Mesenchymal stem cell (in vitro differentiated cells and primary cell): Measurements from ENCODE around the gene PCDHB13.
"Not testable (repeated sequence)": the region's sequence is repeated elsewhere in the genome, so short reads cannot be mapped to it uniquely, and the experiment has no call there.

Experiments
- DNase-seq: peaks from one replicate; pipeline ENCODE4 v3.0.0-alpha.2; 2013
- H2AFZ ChIP-seq: one replicate; pipeline ENCODE4 v1.6.1; 2013; ENCODE audit warnings: low read depth, mild to moderate bottlenecking, control low read depth, inconsistent platforms, low read length, moderate library complexity
- H2AK5ac ChIP-seq: 2 replicates; pipeline ENCODE4 v1.6.1; 2013; ENCODE audit warnings: low read length, moderate library complexity, mild to moderate bottlenecking, inconsistent platforms; ENCODE audit not compliant: severe bottlenecking
- H2BK120ac ChIP-seq: one replicate; pipeline ENCODE4 v1.6.1; 2013; ENCODE audit warnings: low read depth, mild to moderate bottlenecking, inconsistent platforms, low read length, moderate library complexity
- H2BK12ac ChIP-seq, 2 experiments: one replicate each; pipeline ENCODE4 v1.6.1; 2013; ENCODE audit warnings: inconsistent platforms in 2 of 2, low read length in 2 of 2, mild to moderate bottlenecking in 2 of 2, moderate library complexity in 2 of 2, control low read depth in 1 of 2
- H2BK15ac ChIP-seq: one replicate; pipeline ENCODE4 v1.6.1; 2013; ENCODE audit warnings: mild to moderate bottlenecking, low read depth, inconsistent platforms; ENCODE audit not compliant: poor library complexity, severe bottlenecking
- H2BK5ac ChIP-seq: 2 replicates; pipeline ENCODE4 v1.6.1; 2013; ENCODE audit warnings: low read depth, mild to moderate bottlenecking, low read length, control low read depth, inconsistent platforms; ENCODE audit not compliant: poor library complexity, severe bottlenecking
- H3K14ac ChIP-seq, 2 experiments: one replicate each; pipeline ENCODE4 v1.6.1; 2013; ENCODE audit warnings: inconsistent platforms in 2 of 2, low read length in 2 of 2, control low read depth in 1 of 2, mild to moderate bottlenecking in 1 of 2, moderate library complexity in 1 of 2
- H3K18ac ChIP-seq, 2 experiments: one replicate each; pipeline ENCODE4 v1.6.1; 2013; ENCODE audit warnings: inconsistent platforms in 2 of 2, low read length in 2 of 2, control low read depth in 1 of 2, low read depth in 1 of 2, mild to moderate bottlenecking in 1 of 2
- H3K23ac ChIP-seq, 2 experiments: one replicate each; pipeline ENCODE4 v1.6.1; 2013; ENCODE audit warnings: inconsistent platforms in 2 of 2, low read length in 2 of 2, mild to moderate bottlenecking in 2 of 2, moderate library complexity in 2 of 2, control low read depth in 1 of 2
- H3K27ac ChIP-seq: 2 replicates; pipeline ENCODE4 v1.5.1; 2013; ENCODE audit warnings: mild to moderate bottlenecking, moderate library complexity, low read length, control low read depth, inconsistent platforms; ENCODE audit not compliant: poor library complexity, severe bottlenecking
- H3K27me3 ChIP-seq, 2 experiments: 2 replicates each; pipeline versions ENCODE4 v1.6.1 to v1.7.0; 2013; ENCODE audit warnings: low read length in 2 of 2, mild to moderate bottlenecking in 2 of 2, moderate library complexity in 2 of 2, control low read depth in 1 of 2, inconsistent platforms in 1 of 2; ENCODE audit not compliant: control insufficient read depth in 1 of 2, insufficient read depth in 1 of 2
- H3K36me3 ChIP-seq, 2 experiments: 2 replicates each; pipeline versions ENCODE4 v1.6.1 to v1.7.0; 2013; ENCODE audit warnings: low read length in 2 of 2, control low read depth in 1 of 2, inconsistent platforms in 1 of 2, low read depth in 1 of 2, mild to moderate bottlenecking in 1 of 2; ENCODE audit not compliant: insufficient read depth in 2 of 2, control insufficient read depth in 1 of 2
- H3K4ac ChIP-seq, 2 experiments: one replicate each; pipeline ENCODE4 v1.6.1; 2013; ENCODE audit warnings: inconsistent platforms in 2 of 2, low read length in 2 of 2, mild to moderate bottlenecking in 2 of 2, moderate library complexity in 2 of 2, control low read depth in 1 of 2, low read depth in 1 of 2
- H3K4me1 ChIP-seq: 2 replicates; pipeline ENCODE4 v1.6.1; 2013; ENCODE audit warnings: low read depth, low read length, control low read depth; ENCODE audit not compliant: control insufficient read depth, insufficient read depth
- H3K4me2 ChIP-seq: 2 replicates; pipeline ENCODE4 v1.6.1; 2013; ENCODE audit warnings: low read length, mild to moderate bottlenecking, inconsistent platforms; ENCODE audit not compliant: poor library complexity, severe bottlenecking
- H3K4me3 ChIP-seq, 2 experiments: 2 replicates each; pipeline versions ENCODE4 v1.5.1 to v1.7.0; 2013; ENCODE audit warnings: low read length in 2 of 2, mild to moderate bottlenecking in 2 of 2, control low read depth in 1 of 2, low read depth in 1 of 2; ENCODE audit not compliant: insufficient read depth in 1 of 2
- H3K79me1 ChIP-seq: replicated peaks from 2 replicates; pipeline ENCODE4 v1.6.1; 2013; ENCODE audit warnings: mild to moderate bottlenecking, control low read depth, low read length, inconsistent platforms; ENCODE audit not compliant: poor library complexity, severe bottlenecking
- H3K9ac ChIP-seq: 2 replicates; pipeline ENCODE4 v1.7.0; 2013; ENCODE audit warnings: mild to moderate bottlenecking, low read length, moderate library complexity
- H3K9me3 ChIP-seq: 2 replicates; pipeline ENCODE4 v1.7.0; 2013; ENCODE audit warnings: mild to moderate bottlenecking, low read length; ENCODE audit not compliant: control insufficient read depth
- H4K8ac ChIP-seq: one replicate; pipeline ENCODE4 v1.6.1; 2013; ENCODE audit warnings: inconsistent platforms, mild to moderate bottlenecking, low read length, moderate library complexity
- H4K91ac ChIP-seq: one replicate; pipeline ENCODE4 v1.6.1; 2013; ENCODE audit warnings: mild to moderate bottlenecking, low read length, inconsistent platforms
- WGBS: methylation state at CpG from one replicate; pipeline ENCODE4 v1.1.7; 2013; ENCODE audit warnings: mixed read lengths; 5-methylcytosine and 5-hydroxymethylcytosine counted together

PCDHB13 gene

DNA sequence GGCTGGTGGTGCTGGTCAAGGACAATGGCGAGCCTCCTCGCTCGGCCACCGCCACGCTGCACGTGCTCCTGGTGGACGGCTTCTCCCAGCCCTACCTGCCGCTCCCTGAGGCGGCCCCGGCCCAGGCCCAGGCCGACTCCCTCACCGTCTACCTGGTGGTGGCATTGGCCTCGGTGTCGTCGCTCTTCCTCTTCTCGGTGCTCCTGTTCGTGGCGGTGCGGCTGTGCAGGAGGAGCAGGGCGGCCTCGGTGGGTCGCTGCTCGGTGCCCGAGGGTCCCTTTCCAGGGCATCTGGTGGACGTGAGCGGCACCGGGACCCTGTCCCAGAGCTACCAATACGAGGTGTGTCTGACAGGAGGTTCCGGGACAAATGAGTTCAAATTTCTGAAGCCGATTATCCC, 11.7 kb downstream of the PCDHB13 start:
- not testable (repeated sequence) for H2BK5ac ChIP-seq, H3K23ac ChIP-seq, H3K4me3 ChIP-seq, H3K27me3 ChIP-seq, H2BK15ac ChIP-seq, H3K27ac ChIP-seq, DNase-seq, H3K4me1 ChIP-seq, H2BK12ac ChIP-seq, H3K9ac ChIP-seq, H3K36me3 ChIP-seq, H2AFZ ChIP-seq, H2AK5ac ChIP-seq, H3K14ac ChIP-seq, H3K4me2 ChIP-seq, H3K18ac ChIP-seq, H4K91ac ChIP-seq, H2BK120ac ChIP-seq, H3K4ac ChIP-seq, H3K79me1 ChIP-seq, H4K8ac ChIP-seq
- WGBS: 92% methylated on average over 15 of the region's 30 CpGs
- peaks cover 79% of the 10 kb centered on the region for H3K9me3 ChIP-seq

- Histone ChIP-seq H3K4me3 (peak overlapping the region in 1 of 2 experiments; percentile 52), H2BK120ac (no peak overlapping the region), H3K9ac (no peak overlapping the region), H3K18ac (no peak overlapping the region), H4K91ac (no peak overlapping the region), H3K27ac (no peak overlapping the region), H3K27me3 (no peaks in the 10 kb centered on the region), H2BK5ac (no peak overlapping the region), H3K14ac (no peak overlapping the region), H2BK15ac (no peak overlapping the region), H2AK5ac (no peak overlapping the region), H3K9me3 (peaks cover 86% of the 10 kb centered on the region), H3K4ac (no peak overlapping the region), H4K8ac (no peak overlapping the region), H3K4me1 (no peaks in the 10 kb centered on the region), H3K4me2 (no peak overlapping the region), H3K23ac (no peak overlapping the region), H3K79me1 (peaks cover 1% of the 10 kb centered on the region), H2BK12ac (no peak overlapping the region), H3K36me3 (no peaks in the 10 kb centered on the region), H2AFZ (no peak overlapping the region)
- WGBS: 61% methylated on average over 14 of the region's 15 CpGs
- no peak for DNase-seq
Measured at GRCh38 chr5:141234109-141234667, 20.5 kb downstream of the PCDHB13 start.

DNA sequence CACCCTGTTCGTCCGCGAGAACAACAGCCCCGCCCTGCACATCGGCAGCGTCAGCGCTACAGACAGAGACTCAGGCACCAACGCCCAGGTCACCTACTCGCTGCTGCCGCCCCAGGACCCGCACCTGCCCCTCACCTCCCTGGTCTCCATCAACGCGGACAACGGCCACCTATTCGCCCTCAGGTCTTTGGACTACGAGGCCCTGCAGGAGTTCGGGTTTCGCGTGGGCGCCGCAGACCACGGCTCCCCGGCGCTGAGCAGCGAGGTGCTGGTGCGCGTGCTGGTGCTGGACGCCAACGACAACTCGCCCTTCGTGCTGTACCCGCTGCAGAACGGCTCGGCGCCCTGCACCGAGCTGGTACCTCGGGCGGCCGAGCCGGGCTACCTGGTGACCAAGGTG, 22.2 kb downstream of the PCDHB13 start:
- 94% methylated on average over 40 of the region's 40 CpGs for WGBS
- not testable (repeated sequence) for H2BK120ac ChIP-seq, H3K9ac ChIP-seq

DNA sequence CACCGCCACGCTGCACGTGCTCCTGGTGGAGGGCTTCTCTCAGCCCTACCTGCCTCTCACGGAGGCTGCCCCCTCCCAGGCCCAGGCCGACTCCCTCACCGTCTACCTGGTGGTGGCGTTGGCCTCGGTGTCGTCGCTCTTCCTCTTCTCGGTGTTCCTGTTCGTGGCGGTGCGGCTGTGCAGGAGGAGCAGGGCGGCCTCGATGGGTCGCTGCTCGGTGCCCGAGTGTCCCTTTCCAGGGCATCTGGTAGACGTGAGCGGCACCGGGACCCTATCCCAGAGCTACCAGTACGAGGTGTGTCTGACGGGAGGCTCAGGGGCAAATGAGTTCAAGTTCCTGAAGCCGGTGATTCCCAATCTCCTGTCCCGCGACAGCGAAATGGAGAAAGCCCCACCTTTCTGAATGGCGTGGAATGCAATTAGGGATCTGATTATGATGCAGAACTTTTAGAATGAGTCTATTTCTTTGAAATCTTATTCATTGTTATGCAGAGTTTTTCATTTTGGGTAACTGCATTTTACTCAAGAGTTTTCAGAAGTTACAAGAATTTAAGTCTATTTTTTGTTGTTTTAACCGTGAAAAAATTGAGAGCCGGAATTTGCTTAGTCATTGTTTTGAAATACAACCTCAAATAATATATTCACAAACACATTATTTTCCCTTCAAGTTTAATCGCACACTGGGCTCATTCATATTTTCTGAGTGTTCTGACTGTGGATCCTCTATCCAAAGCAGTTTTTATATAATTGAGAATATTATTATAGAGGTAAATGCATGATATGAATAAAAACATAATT, 23.0 kb downstream of the PCDHB13 start:
- no peak overlapping the region for H3K9ac ChIP-seq
- 96% methylated on average over 31 of the region's 32 CpGs for WGBS
- H3K14ac ChIP-seq: no peak overlapping the region
- H3K4me2 ChIP-seq: no peak overlapping the region
- H3K4ac ChIP-seq: no peak overlapping the region
- H3K4me1 ChIP-seq: no peaks in the 10 kb centered on the region
- peaks cover 1% of the 10 kb centered on the region for H3K79me1 ChIP-seq
- peaks cover 0 to 2% of the 10 kb centered on the region in 2 experiments for H3K36me3 ChIP-seq
- H4K91ac ChIP-seq: no peak overlapping the region
- peaks cover 97% of the 10 kb centered on the region for H3K9me3 ChIP-seq
- no peak overlapping the region for H3K23ac ChIP-seq
- H2BK5ac ChIP-seq: no peak overlapping the region
- no peaks in the 10 kb centered on the region for H3K27me3 ChIP-seq
- no peak for DNase-seq
- no peak overlapping the region for H2AK5ac ChIP-seq
- no peak overlapping the region for H2AFZ ChIP-seq
- no peak overlapping the region for H3K27ac ChIP-seq
- H2BK120ac ChIP-seq: no peak overlapping the region
- H3K4me3 ChIP-seq: peak overlapping the region in 1 of 2 experiments; percentile 7
- no peak overlapping the region for H4K8ac ChIP-seq
- H3K18ac ChIP-seq: no peak overlapping the region
- H2BK15ac ChIP-seq: no peak overlapping the region
- no peak overlapping the region for H2BK12ac ChIP-seq

More for the DNA sequence above, 22.2 kb downstream of the PCDHB13 start:
- H3K27me3 ChIP-seq, H3K4me1 ChIP-seq, H3K4ac ChIP-seq, H2AFZ ChIP-seq, H4K8ac ChIP-seq, H2BK5ac ChIP-seq, H3K14ac ChIP-seq, H3K23ac ChIP-seq, H2BK12ac ChIP-seq, H2BK15ac ChIP-seq, DNase-seq, H2AK5ac ChIP-seq, H3K18ac ChIP-seq, H3K36me3 ChIP-seq, H3K4me2 ChIP-seq, H3K79me1 ChIP-seq, H4K91ac ChIP-seq, H3K27ac ChIP-seq, H3K4me3 ChIP-seq: not testable (repeated sequence)
- H3K9me3 ChIP-seq: peaks cover 95% of the 10 kb centered on the region
